Measurements from ENCODE around the gene DUS1L.
A peak's percentile ranks its signal among the peaks of the same experiment; 100 is the strongest.

The DUS1L gene

DNA sequence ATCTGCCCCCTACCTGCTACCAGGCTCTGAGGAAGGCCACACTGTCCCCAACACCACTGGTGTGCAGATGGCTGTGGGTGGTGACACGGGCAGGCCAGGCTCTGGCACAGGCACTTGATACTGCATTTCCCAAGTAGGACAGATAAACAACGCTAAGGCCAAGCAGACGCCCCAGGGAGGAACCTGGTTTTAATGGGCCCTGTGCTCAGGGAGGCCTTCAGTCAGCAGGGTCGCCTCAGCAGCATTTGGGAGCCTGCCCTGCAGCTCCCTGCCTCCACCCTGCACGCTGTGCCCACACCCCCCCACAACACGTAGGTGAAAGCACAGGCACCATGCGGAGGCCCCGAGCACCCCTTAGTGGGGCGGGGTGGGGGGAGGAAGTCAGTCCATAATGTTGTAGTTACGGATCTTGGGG is 35.7 kb upstream of the DUS1L start:
- DNase-seq (ENCODE audit: extremely low read depth in 1 of 2, low read depth in 1 of 2): no peak

DNA sequence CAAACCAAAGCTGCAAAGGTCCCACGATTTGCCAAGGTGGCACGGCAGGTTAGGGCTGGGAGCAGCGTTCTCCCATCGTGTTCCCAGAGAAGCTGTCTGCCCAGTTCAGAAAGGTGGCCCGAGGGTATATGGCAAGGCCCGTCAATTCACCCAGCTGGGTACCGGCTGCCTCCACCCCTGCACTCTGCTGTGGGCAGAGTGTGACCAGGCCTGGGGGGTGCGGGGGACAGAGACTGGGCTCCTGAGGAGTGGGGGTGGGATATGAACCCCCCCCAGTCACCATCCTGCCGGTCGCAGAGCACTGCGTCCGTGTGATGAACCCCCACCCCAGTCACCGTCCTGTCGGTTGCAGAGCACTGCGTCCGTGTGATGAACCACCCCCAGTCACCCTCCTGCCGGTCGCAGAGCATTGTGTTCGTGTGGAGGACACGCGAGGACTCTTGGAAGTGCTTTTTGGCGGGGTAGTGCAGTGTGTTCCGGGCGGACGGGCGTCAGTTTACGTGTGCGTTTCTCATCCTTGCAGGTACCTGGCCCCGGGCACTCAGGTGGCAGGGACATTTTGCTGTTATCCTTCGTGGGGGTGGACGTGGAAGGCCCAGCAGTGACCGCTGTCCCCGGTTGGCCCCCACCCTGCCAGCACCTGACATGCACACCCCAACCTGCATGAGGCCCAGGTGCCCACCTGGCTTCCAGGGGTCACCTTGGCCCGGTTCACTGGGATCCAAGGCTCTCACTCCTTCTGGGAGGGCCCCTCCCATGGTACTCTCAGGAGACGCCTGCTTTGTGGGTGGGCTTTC is 35.1 kb upstream of the DUS1L start:
- no peak for DNase-seq (ENCODE audit: extremely low read depth in 1 of 2, low read depth in 1 of 2)

DNA sequence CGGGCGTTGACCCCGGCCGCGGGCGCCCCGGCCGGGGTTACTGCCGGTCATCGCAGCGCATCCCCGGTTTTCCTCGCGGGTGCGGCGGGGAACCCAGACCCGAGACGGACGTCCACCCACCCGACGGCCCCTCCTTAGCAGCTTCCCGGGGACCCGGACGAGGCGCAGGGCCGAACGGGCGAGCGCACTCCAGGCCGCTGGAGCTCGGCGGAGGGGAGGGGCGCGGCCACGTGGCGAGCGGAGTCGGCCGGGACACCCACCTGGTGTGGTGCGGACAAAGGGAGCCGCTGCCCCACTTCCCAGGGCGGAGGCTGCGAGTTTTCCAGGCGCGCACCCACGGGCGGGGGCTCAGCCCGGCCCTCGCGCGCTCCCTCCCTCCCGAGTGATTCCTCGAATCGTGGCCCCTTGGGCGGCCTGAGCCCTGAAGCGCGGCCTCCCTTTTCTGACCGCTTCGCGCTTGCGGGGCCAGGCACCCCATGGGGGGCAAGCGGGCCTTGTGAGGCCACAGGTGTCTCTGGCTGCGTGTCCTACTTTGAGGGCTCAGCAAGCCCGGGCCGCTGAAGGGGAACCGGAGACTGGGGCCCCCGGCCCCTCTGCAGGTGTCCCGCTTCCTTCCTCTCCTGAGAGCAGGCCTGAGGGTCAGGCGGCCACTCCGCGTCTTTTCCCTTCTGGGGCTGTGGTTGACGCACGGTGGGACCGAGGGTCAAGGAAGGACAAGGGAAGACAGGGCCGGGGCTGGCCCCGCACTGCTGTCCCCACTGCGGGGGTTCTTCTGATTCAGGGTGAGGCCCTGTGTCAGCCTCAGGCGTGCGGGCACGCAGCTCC is 33.5 kb upstream of the DUS1L start:
- no peak for DNase-seq (ENCODE audit: extremely low read depth in 1 of 2, low read depth in 1 of 2)

DNA sequence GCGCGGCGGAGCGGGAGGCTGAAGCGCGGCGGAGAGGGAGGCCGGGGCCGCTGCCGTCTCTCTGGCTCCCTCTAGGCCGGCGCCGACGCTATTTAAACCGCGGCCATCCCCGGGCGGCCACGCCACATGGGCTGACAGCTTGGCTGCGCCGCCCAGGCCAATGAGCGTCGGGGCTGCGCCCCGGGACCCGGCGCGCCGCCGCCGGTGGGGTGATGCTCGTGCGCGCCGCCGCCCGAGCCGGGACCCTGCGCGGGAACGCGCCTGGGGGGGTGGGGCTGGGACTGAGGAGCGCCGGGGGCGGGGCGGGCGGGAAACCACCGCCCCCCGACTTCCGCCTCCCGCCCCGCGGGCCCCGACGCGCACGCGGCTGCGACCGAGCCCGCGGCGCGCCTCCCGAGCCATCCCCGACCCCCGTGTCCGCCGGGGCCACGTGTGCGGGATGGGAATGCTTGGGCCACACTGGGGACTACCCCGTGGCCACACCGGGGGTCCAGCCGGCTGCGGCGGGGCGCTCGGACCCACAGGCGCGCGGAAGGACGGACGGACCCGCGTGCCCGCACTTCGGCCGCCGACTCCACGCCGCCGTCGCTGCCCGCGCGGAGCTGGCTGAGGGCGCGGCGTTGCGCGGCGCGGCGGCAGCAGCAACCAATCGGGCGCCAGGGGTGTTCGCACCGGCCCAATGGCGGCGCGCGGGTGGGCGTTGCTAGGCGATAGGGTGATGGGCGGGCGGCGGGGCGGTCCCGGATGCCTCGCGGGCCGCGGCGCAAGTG is 32.8 kb upstream of the DUS1L start, which contains the start of gene FASN:
TSS of gene FASN (minus strand) at position 68 of the 770 bp plus-strand sequence. CDS start 1,791 bp downstream, outside the sequence.
- DNase-seq (ENCODE audit: extremely low read depth in 1 of 2, low read depth in 1 of 2): peak; percentile 72 to 90

DNA sequence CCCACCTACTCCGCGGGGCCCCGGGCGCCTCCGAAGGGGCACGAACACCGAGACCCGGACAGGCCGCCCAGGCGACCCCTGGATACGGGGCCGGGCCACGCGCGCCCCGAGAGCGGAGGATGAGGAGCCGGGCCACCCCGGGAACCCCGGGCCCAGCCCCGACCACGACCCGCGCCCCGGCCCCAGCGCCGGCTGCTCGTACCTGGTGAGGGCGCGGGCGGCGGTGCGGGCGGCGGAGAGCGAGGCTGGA is 32.2 kb upstream of the DUS1L start:
- DNase-seq (ENCODE audit: extremely low read depth in 1 of 2, low read depth in 1 of 2): no peak

DNA sequence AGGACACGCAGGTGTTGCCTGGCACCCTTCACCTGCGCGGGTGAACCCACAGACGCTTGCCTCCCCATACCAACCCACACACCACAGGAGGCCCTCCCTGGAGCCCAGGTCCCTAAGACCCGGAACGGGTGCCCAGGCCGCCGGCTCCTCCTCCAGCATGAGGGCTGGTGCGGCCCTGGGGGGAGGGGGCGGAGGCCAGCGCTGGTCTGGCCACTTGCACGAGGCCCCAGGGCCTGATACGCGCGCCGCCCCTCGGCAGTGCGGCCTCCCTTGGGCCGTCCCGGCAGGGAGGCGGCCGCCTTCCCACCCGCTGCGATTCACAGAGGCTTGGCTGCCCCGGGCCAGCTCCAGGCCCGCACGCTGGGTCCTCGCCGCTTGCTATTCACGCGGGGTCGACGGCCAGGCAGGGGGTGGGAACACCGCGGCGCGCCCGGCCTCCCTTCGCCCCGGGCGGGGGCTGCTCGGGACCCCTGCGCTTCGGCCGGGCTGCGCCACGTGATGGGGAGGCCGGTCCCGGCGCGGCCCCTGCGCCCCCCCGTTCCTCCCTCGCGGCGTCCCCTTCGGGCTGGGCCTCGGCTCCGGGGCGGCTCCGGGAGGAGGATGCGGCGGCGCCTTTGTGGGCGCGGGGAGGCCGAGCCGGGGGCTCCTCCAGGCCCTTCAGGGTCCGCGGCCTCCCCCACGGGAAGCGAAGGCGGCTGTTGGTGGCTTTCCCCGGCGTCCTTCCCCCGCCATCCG is 31.7 kb upstream of the DUS1L start:
- DNase-seq (ENCODE audit: extremely low read depth in 1 of 2, low read depth in 1 of 2): no peak

DNA sequence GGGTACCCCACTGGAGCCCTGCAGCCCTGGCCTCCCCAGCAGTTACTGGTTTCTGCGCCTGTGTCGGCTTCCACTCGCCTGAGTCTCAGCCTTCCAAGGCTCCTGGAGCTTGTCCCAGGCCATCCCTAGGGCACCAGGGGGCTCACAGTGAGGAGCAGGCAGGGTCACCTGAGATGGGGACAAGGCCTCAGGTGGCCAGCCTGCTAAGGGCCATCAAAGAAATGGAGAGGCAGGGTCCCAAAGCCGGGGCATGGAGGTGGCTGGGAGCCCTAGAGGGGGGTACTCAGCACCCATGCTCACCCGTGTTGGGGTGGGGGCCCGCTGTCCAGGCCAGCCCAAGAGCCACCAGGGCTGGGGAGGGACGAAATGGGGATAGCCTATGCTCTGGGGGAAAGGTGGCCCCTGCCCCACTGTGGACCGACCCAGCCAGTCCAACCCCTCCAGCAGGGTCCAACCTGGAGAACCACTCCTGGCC is 31.1 kb upstream of the DUS1L start:
- DNase-seq (ENCODE audit: extremely low read depth in 1 of 2, low read depth in 1 of 2): no peak

DNA sequence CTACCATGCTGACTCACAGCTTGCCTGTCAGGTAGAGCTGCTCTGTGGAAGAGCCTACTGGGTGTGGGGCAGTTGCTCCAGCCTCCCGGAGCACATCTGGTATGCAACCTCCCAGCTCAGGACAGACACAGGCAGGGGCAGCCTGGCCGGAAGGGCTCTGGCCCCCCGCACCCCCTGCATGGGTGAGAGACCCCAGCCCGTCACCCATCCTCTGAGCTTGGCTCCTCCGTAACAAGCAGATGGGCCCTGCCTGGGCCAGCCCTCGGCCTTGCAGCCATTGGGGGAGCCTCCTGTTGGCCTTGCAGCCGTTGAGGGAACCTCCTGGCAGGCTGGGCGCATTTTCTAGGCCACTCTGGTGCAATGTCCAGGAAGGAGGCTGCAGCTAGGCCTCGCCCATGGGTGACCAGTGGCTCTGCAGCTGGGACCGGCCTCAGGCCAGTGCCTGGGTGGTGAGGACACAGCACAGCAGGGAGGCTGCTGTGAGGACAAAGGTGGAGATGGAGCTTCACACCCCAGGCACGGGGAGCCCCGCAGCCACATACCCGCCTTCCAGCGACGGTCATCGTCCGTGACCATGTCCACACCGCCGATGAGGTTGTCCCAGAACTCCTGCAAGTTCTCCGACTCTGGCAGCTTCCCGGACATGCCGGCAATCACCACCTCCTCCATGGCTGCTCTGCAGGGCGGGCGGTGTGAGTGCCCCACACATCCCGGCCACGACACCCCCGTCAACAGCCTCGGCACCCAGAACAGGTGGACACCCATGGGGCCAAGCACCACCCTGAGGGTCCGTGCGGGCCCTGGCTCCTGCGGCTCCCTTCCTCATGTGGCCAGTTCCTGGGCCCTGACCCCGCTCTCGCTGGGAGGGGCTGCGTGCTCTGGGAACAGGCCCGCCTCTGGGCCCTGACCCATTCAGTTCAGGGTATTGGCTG is 30.4 kb upstream of the DUS1L start:
- no peak for DNase-seq (ENCODE audit: extremely low read depth in 1 of 2, low read depth in 1 of 2)

DNA sequence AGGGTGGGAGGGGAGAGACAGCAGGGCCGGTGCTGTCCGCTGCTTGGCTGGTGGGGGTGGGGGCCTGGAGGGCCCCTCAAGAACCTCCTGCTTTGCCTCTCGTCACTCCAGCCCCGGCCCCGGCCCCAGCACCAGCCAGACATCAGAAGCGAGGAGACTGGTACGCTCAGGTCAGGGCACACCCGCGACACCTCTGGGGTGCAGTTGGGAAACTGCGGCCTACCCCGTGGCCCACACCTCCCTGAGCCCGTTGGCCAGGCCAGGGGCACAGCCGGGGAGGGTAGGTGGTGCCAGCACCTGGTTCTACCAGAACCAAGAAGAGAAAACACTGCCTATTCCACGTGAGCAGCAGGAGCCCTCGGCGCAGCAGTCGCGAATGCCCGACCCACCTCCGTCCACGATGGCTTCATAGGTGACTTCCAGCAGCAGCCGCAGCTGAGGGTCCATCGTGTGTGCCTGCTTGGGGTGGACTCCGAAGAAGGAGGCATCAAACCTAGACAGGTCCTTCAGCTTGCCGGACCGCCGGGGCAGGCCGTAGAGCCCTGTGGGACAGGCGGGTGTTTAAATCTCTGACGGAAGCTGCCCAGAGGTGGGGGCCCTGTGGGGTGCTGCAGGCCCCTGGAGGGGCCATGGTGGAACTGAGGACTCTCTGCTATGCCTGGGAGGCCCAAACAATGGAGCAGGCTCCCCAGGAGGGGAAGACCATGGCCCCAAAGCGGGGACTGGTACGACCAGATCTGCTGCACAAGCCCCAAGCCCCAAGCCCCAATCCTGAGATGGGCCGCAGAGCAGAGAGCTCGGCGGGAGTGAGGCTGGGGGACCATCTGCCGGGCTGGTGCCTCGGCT is 29.6 kb upstream of the DUS1L start:
- DNase-seq (ENCODE audit: extremely low read depth in 1 of 2, low read depth in 1 of 2): no peak

DNA sequence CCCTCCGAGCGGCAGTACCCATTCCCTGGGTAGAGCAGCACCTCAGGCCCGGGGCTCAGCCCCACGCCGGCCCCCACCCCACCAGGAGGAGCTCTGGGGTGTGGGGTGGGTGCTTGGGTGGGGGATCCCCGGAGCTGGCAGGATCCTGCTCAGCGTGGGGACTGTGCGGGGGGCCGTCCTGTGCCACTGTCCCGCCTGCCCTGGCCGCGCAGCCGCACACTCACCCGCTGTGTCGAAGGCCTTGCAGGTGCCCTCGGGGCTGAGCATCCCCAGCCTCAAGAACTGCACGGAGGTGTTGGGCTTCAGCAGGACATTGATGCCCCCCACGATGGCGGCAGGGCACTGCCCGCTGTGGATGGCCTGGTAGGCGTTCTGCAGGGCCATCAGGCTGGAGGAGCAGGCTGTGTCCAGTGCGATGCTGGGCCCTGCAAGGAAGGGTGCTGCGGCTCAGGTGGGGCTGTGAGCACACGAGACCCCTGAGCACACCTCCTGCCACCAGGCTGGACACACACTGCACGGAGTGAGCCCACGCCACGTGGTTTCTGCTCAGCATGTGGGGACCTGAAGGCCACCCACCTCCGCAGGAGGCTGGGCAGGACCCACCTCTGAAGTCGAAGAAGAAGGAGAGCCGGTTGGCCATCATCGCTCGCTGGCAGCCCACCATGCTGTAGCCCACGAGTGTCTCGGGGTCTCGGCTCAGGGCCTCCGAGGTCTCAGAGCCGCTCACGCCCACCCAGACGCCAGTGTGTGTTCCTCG is 27.6 kb upstream of the DUS1L start:
- no peak for DNase-seq (ENCODE audit: extremely low read depth in 1 of 2, low read depth in 1 of 2)

DNA sequence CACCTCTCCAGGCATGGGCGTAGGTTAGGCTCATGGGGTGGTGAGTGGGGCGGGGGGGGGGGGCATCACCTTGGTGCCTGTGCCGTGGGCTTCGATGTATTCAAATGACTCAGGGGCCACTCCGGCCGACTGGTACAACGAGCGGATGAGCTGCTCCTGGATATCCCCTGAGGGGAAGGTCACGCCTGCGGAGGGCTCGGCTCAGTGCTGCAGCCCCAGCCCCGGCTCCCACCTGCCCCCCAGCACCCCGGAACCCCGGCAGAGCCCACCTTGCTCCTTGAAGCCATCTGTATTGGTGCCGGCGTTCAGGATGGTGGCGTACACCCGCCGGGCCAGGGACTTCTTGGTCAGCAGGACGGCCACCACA is 27.0 kb upstream of the DUS1L start:
- DNase-seq (ENCODE audit: extremely low read depth in 1 of 2, low read depth in 1 of 2): no peak

DNA sequence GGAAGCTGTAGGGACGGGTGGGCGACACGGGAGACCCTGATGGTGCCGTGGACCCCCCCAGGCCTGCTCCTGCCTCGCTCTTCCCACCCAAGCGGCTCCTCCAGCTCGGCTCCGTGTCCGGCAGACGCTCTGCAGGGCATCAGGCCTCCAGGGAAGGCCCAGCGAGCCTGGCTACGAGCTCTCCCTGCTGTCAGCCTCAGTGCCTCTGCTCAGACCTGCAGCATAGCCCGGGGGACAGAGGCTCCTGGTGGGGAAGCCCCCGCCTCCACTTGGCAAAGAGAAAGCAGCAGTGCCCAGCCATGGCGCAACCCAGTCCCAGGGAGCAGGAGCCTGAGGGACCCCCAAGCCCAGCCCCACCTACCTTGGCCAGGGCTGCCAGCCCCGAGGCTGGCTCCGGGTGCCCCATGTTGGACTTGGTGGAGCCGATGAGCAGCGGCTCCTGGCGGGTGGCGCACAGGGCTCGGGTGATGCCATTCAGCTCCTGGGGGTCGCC is 26.5 kb upstream of the DUS1L start:
- no peak for DNase-seq (ENCODE audit: extremely low read depth in 1 of 2, low read depth in 1 of 2)

DNA sequence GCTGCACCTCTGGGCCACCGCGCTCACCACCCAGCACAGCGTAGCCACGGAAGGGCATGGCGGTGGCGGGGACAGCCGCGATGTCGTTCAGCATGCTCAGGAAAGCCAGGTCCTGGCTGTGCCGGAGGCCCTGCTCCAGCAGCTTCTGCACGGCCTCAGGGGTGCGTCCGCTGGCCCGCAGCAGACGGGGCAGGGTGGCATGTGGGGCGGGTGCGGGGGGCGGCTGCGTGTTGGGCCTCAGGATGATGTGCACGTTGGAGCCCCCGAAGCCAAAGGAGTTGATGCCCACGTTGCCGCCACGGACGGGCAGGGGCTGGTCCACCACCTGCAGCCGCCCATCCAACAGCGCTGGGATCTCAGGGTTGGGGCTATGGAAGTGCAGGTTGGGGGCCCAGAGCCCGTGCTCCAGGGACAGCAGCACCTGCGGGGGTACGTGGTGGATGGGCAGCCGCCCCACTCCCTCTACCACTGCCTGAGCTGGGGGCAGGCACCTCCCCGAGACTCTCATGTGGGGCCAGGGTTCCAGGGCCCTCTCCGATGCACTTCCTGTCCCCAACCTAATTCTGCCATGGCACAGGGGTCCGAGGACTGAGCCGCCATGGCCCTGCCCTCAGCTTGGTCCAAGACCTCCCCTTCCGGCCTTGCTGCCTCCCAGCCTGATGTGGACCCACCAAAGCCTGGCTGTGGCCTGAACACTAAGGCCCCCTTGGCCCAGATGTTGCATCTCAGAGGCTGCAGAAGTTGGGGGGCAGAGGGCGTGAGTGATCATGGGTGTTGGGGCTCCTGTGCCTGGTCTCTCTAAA is 25.9 kb upstream of the DUS1L start:
- DNase-seq (ENCODE audit: extremely low read depth in 1 of 2, low read depth in 1 of 2): no peak

DNA sequence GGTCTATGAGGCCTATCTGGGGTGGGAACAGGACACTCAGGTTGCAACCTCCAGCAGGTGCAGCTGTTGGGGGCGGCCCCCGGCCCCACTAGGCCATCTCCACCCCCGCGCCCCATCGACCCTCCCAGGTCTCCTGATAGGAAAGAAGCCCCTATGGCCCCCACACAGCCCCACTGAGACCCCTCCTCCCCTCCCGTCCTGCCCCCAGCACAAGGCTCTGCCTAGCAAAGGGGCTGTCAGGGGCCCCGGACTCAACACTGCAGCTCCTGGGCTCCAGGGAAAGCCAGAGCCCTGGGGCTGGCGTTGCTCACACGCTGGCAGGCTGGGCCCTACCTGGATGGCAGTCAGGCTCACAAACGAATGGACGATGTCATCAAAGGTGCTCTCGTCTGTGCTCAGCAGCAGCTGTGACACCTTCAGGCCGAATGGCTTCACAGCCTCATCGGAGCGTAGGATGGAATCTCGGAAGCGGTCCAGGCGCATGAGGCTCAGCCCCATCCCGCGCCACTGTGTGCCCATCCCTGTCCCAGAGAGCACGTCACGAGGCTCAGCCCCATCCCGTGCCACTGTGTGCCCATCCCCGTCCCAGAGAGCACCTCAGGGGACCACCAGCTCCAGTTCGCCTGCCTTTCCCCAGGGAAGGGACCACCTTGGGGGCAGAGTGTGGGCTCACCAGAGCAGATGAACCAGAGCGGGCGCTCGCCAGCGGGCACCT is 25.1 kb upstream of the DUS1L start:
- no peak for DNase-seq (ENCODE audit: extremely low read depth in 1 of 2, low read depth in 1 of 2)

DNA sequence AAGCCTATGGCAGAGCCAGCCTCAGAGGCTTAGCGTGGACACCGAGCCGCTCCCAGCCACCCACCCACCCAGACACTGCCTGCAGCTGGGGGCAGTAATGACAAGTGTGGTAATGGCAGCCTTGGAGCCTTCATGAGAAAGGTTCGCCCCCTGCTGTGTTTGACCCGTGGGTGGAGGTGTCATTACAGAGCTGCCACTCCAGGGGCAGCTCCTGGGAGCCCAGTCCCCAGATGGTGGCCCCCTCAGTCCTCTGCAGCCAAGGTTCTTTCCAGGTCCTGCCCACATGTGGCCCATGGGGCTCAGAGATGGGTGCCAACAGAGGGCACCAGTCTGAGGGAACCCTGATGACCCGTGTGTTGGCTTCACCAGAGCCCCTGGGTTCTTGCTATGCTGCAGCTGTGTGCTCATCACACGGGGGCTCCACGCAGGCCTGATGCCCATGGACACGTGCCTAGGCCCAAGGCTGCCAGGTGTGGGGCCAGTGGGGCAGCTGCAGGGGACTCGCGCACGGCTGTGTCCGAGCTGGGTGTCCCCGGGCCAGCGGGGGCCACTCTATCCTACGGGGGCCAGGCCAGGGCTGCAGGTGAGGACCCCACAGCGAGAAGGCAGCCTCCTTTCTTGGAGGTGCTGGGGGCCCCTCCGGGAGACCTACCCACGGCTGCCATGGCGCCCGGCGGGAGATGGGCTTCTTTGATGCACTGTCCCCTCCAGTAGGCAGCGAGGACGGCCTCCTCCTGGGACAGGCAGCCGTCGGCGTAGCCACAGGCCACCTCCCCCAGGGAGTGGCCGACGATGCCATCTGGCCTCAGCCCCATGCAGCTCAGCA is 24.3 kb upstream of the DUS1L start:
- DNase-seq (ENCODE audit: extremely low read depth in 1 of 2, low read depth in 1 of 2): no peak
